NT2/D1 (cell line): Measurements from ENCODE around the gene OGFRL1.

Source experiments
- DNase-seq: peaks from one replicate; pipeline ENCODE4 v3.0.0-alpha.2; 2011; ENCODE audit warnings: low read depth, low spot score
- H3K27me3 ChIP-seq: 2 replicates; pipeline ENCODE4 v1.6.0; 2011; ENCODE audit warnings: mild to moderate bottlenecking; ENCODE audit not compliant: insufficient read length, insufficient read depth
- H3K36me3 ChIP-seq: 2 replicates; pipeline ENCODE4 v1.6.1; 2011; ENCODE audit warnings: mild to moderate bottlenecking, low read length, mixed read lengths; ENCODE audit not compliant: insufficient read depth, insufficient read length
- H3K4me1 ChIP-seq: 2 replicates; pipeline ENCODE4 v1.5.1; 2011; ENCODE audit not compliant: insufficient read depth, insufficient read length
- H3K4me3 ChIP-seq: 2 replicates; pipeline ENCODE4 v1.5.1; 2011; ENCODE audit warnings: low read depth; ENCODE audit not compliant: insufficient read length
- H3K9ac ChIP-seq: 2 replicates; pipeline ENCODE4 v1.6.0; 2011; ENCODE audit warnings: low read depth; ENCODE audit not compliant: insufficient read length
- H3K9me3 ChIP-seq: 2 replicates; pipeline ENCODE4 v1.5.1; 2011; ENCODE audit warnings: mild to moderate bottlenecking, low read length; ENCODE audit not compliant: insufficient read depth
- SUZ12 ChIP-seq: IDR thresholded peaks from 2 replicates; pipeline ENCODE4 v1.6.1; 2011; ENCODE audit not compliant: insufficient read length, insufficient read depth; ENCODE audit errors: extremely low read depth
- YY1 ChIP-seq: IDR thresholded peaks from 2 replicates; pipeline ENCODE4 v1.6.1; 2011; ENCODE audit not compliant: insufficient read length, insufficient read depth
- ZNF274 ChIP-seq: IDR thresholded peaks from 2 replicates; pipeline ENCODE4 v1.6.1; 2011; ENCODE audit warnings: mild to moderate bottlenecking, low read depth, low read length

The OGFRL1 gene

GRCh38 chr6:71321314-71321713 lies 32.7 kb downstream of the OGFRL1 start:
- no peak overlapping the region for H3K4me3 ChIP-seq
- H3K9ac ChIP-seq: no peak overlapping the region
- H3K36me3 ChIP-seq: no peaks in the 10 kb centered on the region
- no peak for DNase-seq
- H3K9me3 ChIP-seq: no peaks in the 10 kb centered on the region
- no peaks in the 10 kb centered on the region for H3K4me1 ChIP-seq
- TF ChIP-seq SUZ12 (no peak), ZNF274 (no peak), YY1 (no peak)
- no peaks in the 10 kb centered on the region for H3K27me3 ChIP-seq

GRCh38 chr6:71324194-71324785 lies 35.7 kb downstream of the OGFRL1 start:
- Histone ChIP-seq H3K27me3 (no peaks in the 10 kb centered on the region), H3K9ac (no peak overlapping the region), H3K4me1 (no peaks in the 10 kb centered on the region), H3K9me3 (no peaks in the 10 kb centered on the region), H3K4me3 (no peak overlapping the region), H3K36me3 (no peaks in the 10 kb centered on the region)
- DNase-seq: no peak
- TF ChIP-seq SUZ12: no peak
- no peak for TF ChIP-seq YY1
- TF ChIP-seq ZNF274: no peak

- H3K4me1 ChIP-seq: no peaks in the 10 kb centered on the region
- TF ChIP-seq SUZ12: no peak
- TF ChIP-seq YY1: no peak
- TF ChIP-seq ZNF274: no peak
- DNase-seq: no peak
- no peaks in the 10 kb centered on the region for H3K36me3 ChIP-seq
- H3K27me3 ChIP-seq: no peaks in the 10 kb centered on the region
- no peak overlapping the region for H3K9ac ChIP-seq
- H3K4me3 ChIP-seq: no peak overlapping the region
- no peaks in the 10 kb centered on the region for H3K9me3 ChIP-seq
These were observed 38.0 kb downstream of the OGFRL1 start for GRCh38 chr6:71326611-71327010.

- no peaks in the 10 kb centered on the region for H3K36me3 ChIP-seq
- TF ChIP-seq ZNF274 (no peak), YY1 (no peak), SUZ12 (no peak)
- H3K27me3 ChIP-seq: no peaks in the 10 kb centered on the region
- H3K4me1 ChIP-seq: no peaks in the 10 kb centered on the region
- DNase-seq: no peak
- H3K4me3 ChIP-seq: no peak overlapping the region
- no peaks in the 10 kb centered on the region for H3K9me3 ChIP-seq
- H3K9ac ChIP-seq: no peak overlapping the region
These were observed 41.9 kb downstream of the OGFRL1 start for GRCh38 chr6:71330501-71330900.

GRCh38 chr6:71332012-71332411 lies 43.4 kb downstream of the OGFRL1 start:
- H3K4me1 ChIP-seq: no peaks in the 10 kb centered on the region

GRCh38 chr6:71333050-71333449 lies 44.4 kb downstream of the OGFRL1 start:
- Histone ChIP-seq H3K9me3 (no peaks in the 10 kb centered on the region), H3K4me1 (no peaks in the 10 kb centered on the region), H3K4me3 (no peak overlapping the region), H3K36me3 (no peaks in the 10 kb centered on the region), H3K27me3 (no peaks in the 10 kb centered on the region), H3K9ac (no peak overlapping the region)
- DNase-seq: no peak
- no peak for TF ChIP-seq ZNF274
- TF ChIP-seq YY1: no peak
- TF ChIP-seq SUZ12: no peak

More at GRCh38 chr6:71332012-71332411, 43.4 kb downstream of the OGFRL1 start:
- H3K9me3 ChIP-seq: no peaks in the 10 kb centered on the region
- TF ChIP-seq ZNF274: no peak
- no peak for TF ChIP-seq SUZ12
- TF ChIP-seq YY1: no peak
- H3K36me3 ChIP-seq: no peaks in the 10 kb centered on the region
- no peaks in the 10 kb centered on the region for H3K27me3 ChIP-seq
- no peak overlapping the region for H3K4me3 ChIP-seq
- no peak for DNase-seq
- H3K9ac ChIP-seq: no peak overlapping the region

- DNase-seq: no peak
- H3K9ac ChIP-seq: no peak overlapping the region
- no peaks in the 10 kb centered on the region for H3K9me3 ChIP-seq
- no peaks in the 10 kb centered on the region for H3K36me3 ChIP-seq
- TF ChIP-seq YY1: no peak
- no peak for TF ChIP-seq ZNF274
- no peak for TF ChIP-seq SUZ12
- no peaks in the 10 kb centered on the region for H3K27me3 ChIP-seq
- H3K4me3 ChIP-seq: no peak overlapping the region
- H3K4me1 ChIP-seq: no peaks in the 10 kb centered on the region
These were observed 45.1 kb downstream of the OGFRL1 start for GRCh38 chr6:71333697-71334096.

GRCh38 chr6:71334768-71335167 lies 46.2 kb downstream of the OGFRL1 start:
- TF ChIP-seq SUZ12: no peak
- TF ChIP-seq YY1: no peak
- no peak for TF ChIP-seq ZNF274
- Histone ChIP-seq H3K9me3 (no peaks in the 10 kb centered on the region), H3K27me3 (no peaks in the 10 kb centered on the region), H3K9ac (no peak overlapping the region), H3K4me1 (no peaks in the 10 kb centered on the region), H3K36me3 (no peaks in the 10 kb centered on the region), H3K4me3 (no peak overlapping the region)
- DNase-seq: no peak
